ENCODE measurements around the gene ZNF135. TPM values are rescaled to one million over a fixed set of nuclear protein-coding genes. Genes with fewer than 3 reads are reported as not detected.

ZNF135 gene
- total RNA-seq, 1 donor from 2014 or later = 1.7 TPM

- H3K4me1 Mint-ChIP-seq (ENCODE audit: low read depth, unreplicated experiment) = no peaks in the 10 kb centered on the region
- Histone ChIP-seq H3K4me2 (ENCODE audit: low read length) (peak within 1 kb of the TSS; percentile 57), H2AFZ (ENCODE audit: low read depth, low read length) (peak within 1 kb of the TSS; percentile 66), H3K79me2 (ENCODE audit: insufficient read depth, low read length) (no peaks in the 10 kb centered on the region), H4K20me1 (ENCODE audit: insufficient read depth, low read length) (no peaks in the 10 kb centered on the region), H3K36me3 (ENCODE audit: insufficient read depth, low read length) (no peaks in the 10 kb centered on the region), H3K27ac (ENCODE audit: low read depth, low read length) (no peak within 1 kb of the TSS), H3K4me1 (ENCODE audit: insufficient read depth, low read length) (no peaks in the 10 kb centered on the region), H3K27me3 (ENCODE audit: insufficient read depth, low read length) (no peaks in the 10 kb centered on the region), H3K9ac (ENCODE audit: low read length) (peak within 1 kb of the TSS; percentile 23), H3K4me3 (ENCODE audit: insufficient read depth, low read depth, low read length) (no peak within 1 kb of the TSS), H3K9me3 (ENCODE audit: insufficient read depth, low read depth, low read length) (peaks cover 10% of the 10 kb centered on the region)
- H3K9me3 Mint-ChIP-seq (ENCODE audit: unreplicated experiment) = peaks cover 23% of the 10 kb centered on the region
- no peak within 1 kb of the TSS for H3K4me3 Mint-ChIP-seq (ENCODE audit: unreplicated experiment)
- TF ChIP-seq CTCF (IDR thresholded peaks at IDR 0.05; ENCODE audit: insufficient read depth, low read depth, low read length) (no peak), EZH2 (IDR thresholded peaks at IDR 0.05; ENCODE audit: insufficient read depth, low read length) (no peak)
- peak; percentile 61 for DNase-seq (ENCODE audit: low read depth)
- no peak for FAIRE-seq
- H3K27ac Mint-ChIP-seq (ENCODE audit: unreplicated experiment) = no peak within 1 kb of the TSS
- H3K36me3 Mint-ChIP-seq (ENCODE audit: low read depth, unreplicated experiment) = no peaks in the 10 kb centered on the region
- no peaks in the 10 kb centered on the region for H3K27me3 Mint-ChIP-seq (ENCODE audit: low read depth, unreplicated experiment)
These were observed 25.2 kb upstream of the ZNF135 start, which contains the start of gene ZSCAN1 for GRCh38 chr19:58033741-58034476. Gene ZSCAN1 (plus strand): TSS chr19:58034025. CDS start chr19:58037837, 3,812 bp downstream.

- no peaks in the 10 kb centered on the region for H3K36me3 ChIP-seq (ENCODE audit: insufficient read depth, low read length)
- no peaks in the 10 kb centered on the region for H3K36me3 Mint-ChIP-seq (ENCODE audit: low read depth, unreplicated experiment)
- H3K79me2 ChIP-seq (ENCODE audit: insufficient read depth, low read length) = no peaks in the 10 kb centered on the region
- H3K27ac Mint-ChIP-seq (ENCODE audit: unreplicated experiment) = no peak overlapping the region
- no peaks in the 10 kb centered on the region for H4K20me1 ChIP-seq (ENCODE audit: insufficient read depth, low read length)
- no peaks in the 10 kb centered on the region for H3K4me1 ChIP-seq (ENCODE audit: insufficient read depth, low read length)
- H3K9me3 ChIP-seq (ENCODE audit: insufficient read depth, low read depth, low read length) = peaks cover 10% of the 10 kb centered on the region
- H2AFZ ChIP-seq (ENCODE audit: low read depth, low read length) = no peak overlapping the region
- no peak overlapping the region for H3K4me3 Mint-ChIP-seq (ENCODE audit: unreplicated experiment)
- H3K4me2 ChIP-seq (ENCODE audit: low read length) = peak overlapping the region; percentile 57
- no peak overlapping the region for H3K27ac ChIP-seq (ENCODE audit: low read depth, low read length)
- H3K27me3 ChIP-seq (ENCODE audit: insufficient read depth, low read length) = no peaks in the 10 kb centered on the region
- no peak overlapping the region for H3K4me3 ChIP-seq (ENCODE audit: insufficient read depth, low read depth, low read length)
- TF ChIP-seq CTCF (IDR thresholded peaks at IDR 0.05; ENCODE audit: insufficient read depth, low read depth, low read length) (no peak), EZH2 (IDR thresholded peaks at IDR 0.05; ENCODE audit: insufficient read depth, low read length) (no peak)
- H3K27me3 Mint-ChIP-seq (ENCODE audit: low read depth, unreplicated experiment) = no peaks in the 10 kb centered on the region
- H3K9me3 Mint-ChIP-seq (ENCODE audit: unreplicated experiment) = peaks cover 24% of the 10 kb centered on the region
- no peak for DNase-seq (ENCODE audit: low read depth)
- FAIRE-seq = no peak
- H3K4me1 Mint-ChIP-seq (ENCODE audit: low read depth, unreplicated experiment) = no peaks in the 10 kb centered on the region
- no peak overlapping the region for H3K9ac ChIP-seq (ENCODE audit: low read length)
These were observed 24.6 kb upstream of the ZNF135 start for GRCh38 chr19:58034477-58034793.

- no peaks in the 10 kb centered on the region for H3K27me3 ChIP-seq (ENCODE audit: insufficient read depth, low read length)
- FAIRE-seq = no peak
- no peak overlapping the region for H3K27ac ChIP-seq (ENCODE audit: low read depth, low read length)
- peaks cover 10% of the 10 kb centered on the region for H3K9me3 ChIP-seq (ENCODE audit: insufficient read depth, low read depth, low read length)
- no peak overlapping the region for H3K9ac ChIP-seq (ENCODE audit: low read length)
- no peak overlapping the region for H3K4me3 ChIP-seq (ENCODE audit: insufficient read depth, low read depth, low read length)
- Mint-ChIP-seq H3K36me3 (ENCODE audit: low read depth, unreplicated experiment) (no peaks in the 10 kb centered on the region), H3K4me1 (ENCODE audit: low read depth, unreplicated experiment) (no peaks in the 10 kb centered on the region), H3K4me3 (ENCODE audit: unreplicated experiment) (no peak overlapping the region), H3K27ac (ENCODE audit: unreplicated experiment) (no peak overlapping the region), H3K9me3 (ENCODE audit: unreplicated experiment) (peaks cover 27% of the 10 kb centered on the region), H3K27me3 (ENCODE audit: low read depth, unreplicated experiment) (no peaks in the 10 kb centered on the region)
- no peak overlapping the region for H3K4me2 ChIP-seq (ENCODE audit: low read length)
- no peaks in the 10 kb centered on the region for H3K4me1 ChIP-seq (ENCODE audit: insufficient read depth, low read length)
- no peak overlapping the region for H2AFZ ChIP-seq (ENCODE audit: low read depth, low read length)
- no peaks in the 10 kb centered on the region for H4K20me1 ChIP-seq (ENCODE audit: insufficient read depth, low read length)
- H3K36me3 ChIP-seq (ENCODE audit: insufficient read depth, low read length) = no peaks in the 10 kb centered on the region
- TF ChIP-seq EZH2 (IDR thresholded peaks at IDR 0.05; ENCODE audit: insufficient read depth, low read length) = no peak
- TF ChIP-seq CTCF (IDR thresholded peaks at IDR 0.05; ENCODE audit: insufficient read depth, low read depth, low read length) = no peak
- no peaks in the 10 kb centered on the region for H3K79me2 ChIP-seq (ENCODE audit: insufficient read depth, low read length)
- no peak for DNase-seq (ENCODE audit: low read depth)
These were observed 23.2 kb upstream of the ZNF135 start for GRCh38 chr19:58035863-58036262.

All from astrocyte (in vitro differentiated cells and primary cell).